ENCODE results near the gene MPHOSPH9. TPM values are rescaled to one million over a fixed set of nuclear protein-coding genes. Genes with fewer than 3 reads are reported as not detected.

Gene MPHOSPH9
- total RNA-seq, 1 experiment from 2014 or later, result 60.5 TPM

DNA sequence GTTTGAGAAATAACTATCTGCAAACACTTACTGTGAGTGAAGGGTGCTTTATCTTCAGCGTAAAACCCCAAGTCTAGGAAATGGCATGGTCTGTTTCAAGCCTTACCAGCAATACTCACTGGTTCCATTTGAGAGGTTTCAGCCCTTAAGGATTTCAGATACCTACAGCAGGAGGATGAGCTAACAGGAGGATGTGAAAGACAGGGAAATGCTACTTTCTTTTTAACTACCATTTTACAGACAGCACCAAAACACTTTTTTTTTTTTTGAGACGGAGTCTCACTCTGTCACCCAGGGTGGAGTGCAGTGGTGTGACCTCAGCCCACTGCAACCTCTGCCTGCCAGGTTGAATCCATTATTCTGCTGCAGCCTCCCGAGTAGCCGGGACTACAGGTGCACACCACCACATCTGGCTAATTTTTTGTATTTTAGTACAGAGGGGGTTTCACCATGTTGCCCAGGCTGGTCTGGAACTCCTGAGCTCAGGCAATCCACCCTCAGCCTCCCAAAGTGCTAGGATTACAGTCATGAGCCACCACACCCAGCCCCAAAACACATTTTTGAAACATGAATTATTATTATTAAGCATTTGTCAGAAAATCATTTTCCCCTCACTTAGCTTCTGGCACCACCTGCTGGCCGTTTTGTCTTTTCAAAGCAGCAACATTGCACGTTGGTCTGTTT lies 4.8 kb upstream of the MPHOSPH9 start:
- no peak overlapping the region for H2BK12ac ChIP-seq (ENCODE audit: insufficient read length, low read depth, low read length)
- peaks cover 3% of the 10 kb centered on the region for H3K23me2 ChIP-seq (ENCODE audit: insufficient read length, low read depth, low read length, poor library complexity, severe bottlenecking)
- H3K4me1 ChIP-seq (ENCODE audit: insufficient read depth, low read length), result no peaks in the 10 kb centered on the region
- Mint-ChIP-seq H3K27ac (peak overlapping the region in 1 of 3 experiments; percentile 53; a peak in 2 of 7 replicates), H3K4me3 (no peak overlapping the region), H3K4me1 (peaks cover 12 to 15% of the 10 kb centered on the region in 2 experiments), H3K27me3 (ENCODE audit: low read depth) (no peaks in the 10 kb centered on the region), H3K36me3 (ENCODE audit: insufficient read depth in 1 of 3, low read depth in 3 of 3) (peaks cover 15 to 49% (median 42%) of the 10 kb centered on the region in 3 experiments; a peak in 6 of 7 replicates), H3K9me3 (no peaks in the 10 kb centered on the region; a peak in 1 of 5 replicates)
- no peak overlapping the region for H3K56ac ChIP-seq (ENCODE audit: insufficient read length, low read depth, low read length)
- no peak overlapping the region for H3K9ac ChIP-seq (ENCODE audit: extremely low read depth, insufficient read length, low read length)
- no peak overlapping the region for H3K23ac ChIP-seq (ENCODE audit: insufficient read length, low read depth, low read length)
- no peak overlapping the region for H2BK120ac ChIP-seq (ENCODE audit: low read depth, low read length, poor library complexity, severe bottlenecking)
- no peak overlapping the region for H2BK20ac ChIP-seq (ENCODE audit: low read depth, low read length, poor library complexity, severe bottlenecking)
- H3K4me2 ChIP-seq (ENCODE audit: insufficient read depth, insufficient read length, low read length), result no peak overlapping the region
- peak; percentile 53 for DNase-seq
- peaks cover 2% of the 10 kb centered on the region; the same call in 1 of the 2 replicates for H3K79me2 ChIP-seq (ENCODE audit: insufficient read depth, low read length)
- no peak overlapping the region for H3T11ph ChIP-seq (ENCODE audit: low read length)
- no peaks in the 10 kb centered on the region for H4K20me1 ChIP-seq (ENCODE audit: control insufficient read depth, insufficient read depth, insufficient read length)
- no CpG with 5 or more reads among the region's 6 CpGs for WGBS (ENCODE audit: extremely low coverage, insufficient read length, low lambda C conversion rate)
- no peak overlapping the region for H3K27ac ChIP-seq (ENCODE audit: insufficient read length, low read depth, low read length)
- no peak overlapping the region for H4K5ac ChIP-seq (ENCODE audit: insufficient read length, low read depth, low read length)
- no peak overlapping the region for H3K18ac ChIP-seq (ENCODE audit: insufficient read length, low read depth, low read length)
- no peak overlapping the region for H2BK5ac ChIP-seq (ENCODE audit: insufficient read length, low read length)
- no peak overlapping the region for H2AFZ ChIP-seq (ENCODE audit: low read length)
- H2BK15ac ChIP-seq (ENCODE audit: low read depth, low read length), result no peak overlapping the region
- no peaks in the 10 kb centered on the region for H3K27me3 ChIP-seq (ENCODE audit: insufficient read depth, low read length)
- no peak overlapping the region for H3K4ac ChIP-seq (ENCODE audit: low read depth, low read length)
- H3K9me3 ChIP-seq (ENCODE audit: control insufficient read depth, low read depth, low read length), result no peaks in the 10 kb centered on the region
- no peak overlapping the region for H3K14ac ChIP-seq (ENCODE audit: insufficient read depth, low read length)
- no peak overlapping the region for H4K91ac ChIP-seq (ENCODE audit: insufficient read length, low read depth, low read length)
- H3K79me1 ChIP-seq (ENCODE audit: insufficient read depth, low read depth, low read length, poor library complexity, severe bottlenecking), result peaks cover 3% of the 10 kb centered on the region
- no peak overlapping the region for H2AK5ac ChIP-seq (ENCODE audit: insufficient read length, low read length)
- no peak overlapping the region for H4K8ac ChIP-seq (replicated peaks; ENCODE audit: insufficient read length, low read depth, low read length)
- TF ChIP-seq, protein P1, sequence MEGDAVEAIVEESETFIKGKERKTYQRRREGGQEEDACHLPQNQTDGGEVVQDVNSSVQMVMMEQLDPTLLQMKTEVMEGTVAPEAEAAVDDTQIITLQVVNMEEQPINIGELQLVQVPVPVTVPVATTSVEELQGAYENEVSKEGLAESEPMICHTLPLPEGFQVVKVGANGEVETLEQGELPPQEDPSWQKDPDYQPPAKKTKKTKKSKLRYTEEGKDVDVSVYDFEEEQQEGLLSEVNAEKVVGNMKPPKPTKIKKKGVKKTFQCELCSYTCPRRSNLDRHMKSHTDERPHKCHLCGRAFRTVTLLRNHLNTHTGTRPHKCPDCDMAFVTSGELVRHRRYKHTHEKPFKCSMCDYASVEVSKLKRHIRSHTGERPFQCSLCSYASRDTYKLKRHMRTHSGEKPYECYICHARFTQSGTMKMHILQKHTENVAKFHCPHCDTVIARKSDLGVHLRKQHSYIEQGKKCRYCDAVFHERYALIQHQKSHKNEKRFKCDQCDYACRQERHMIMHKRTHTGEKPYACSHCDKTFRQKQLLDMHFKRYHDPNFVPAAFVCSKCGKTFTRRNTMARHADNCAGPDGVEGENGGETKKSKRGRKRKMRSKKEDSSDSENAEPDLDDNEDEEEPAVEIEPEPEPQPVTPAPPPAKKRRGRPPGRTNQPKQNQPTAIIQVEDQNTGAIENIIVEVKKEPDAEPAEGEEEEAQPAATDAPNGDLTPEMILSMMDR (conservative IDR thresholded peaks at IDR 0.05), result peak; percentile 81
